Erythroblast (primary cell): ENCODE results near the gene FABP7.

Experiments
- GATA1 ChIP-seq: IDR thresholded peaks from 2 replicates; pipeline ENCODE4 v1.6.1; 2011; ENCODE audit warnings: low read depth, mild to moderate bottlenecking, control low read depth, low read length, moderate library complexity
- POLR2A ChIP-seq: IDR thresholded peaks from 2 replicates; pipeline ENCODE4 v1.6.1; 2011; ENCODE audit warnings: mild to moderate bottlenecking, low read length

GRCh38 chr6:122833021-122833491 is 53.5 kb downstream of the FABP7 start:
- no peak for TF ChIP-seq POLR2A
- TF ChIP-seq GATA1 = no peak
